SK-N-SH (cell line): ENCODE data around the gene NBEA. TPM values are rescaled to one million over a fixed set of nuclear protein-coding genes. Genes with fewer than 3 reads are reported as not detected.
A peak's percentile ranks its signal among the peaks of the same experiment; 100 is the strongest.

ENCODE experiments used
- CTCF ChIA-PET: fragments of 300-600, 350-600 bp; formaldehyde crosslinking; extraction: SDS; loops from one replicate; lab custom pipeline; 2021; lab: Yijun Ruan, JAX
- POLR2A ChIA-PET: fragments of 350-600 bp; sonication (Branson Sonifier 250); formaldehyde crosslinking; extraction: SDS; loops from one replicate; lab custom pipeline; 2020; ENCODE audit warnings: antibody characterized with exemption, inconsistent platforms; lab: Yijun Ruan, JAX
- DNase-seq: peaks from one replicate; pipeline ENCODE4 v3.0.0; 2012
- H2AFZ ChIP-seq: fragments of 200-600 bp; sonication (generic); 2 replicates; pipeline ENCODE4 v1.8.1; 2016; ENCODE audit warnings: antibody characterized with exemption, mild to moderate bottlenecking, low read depth
- H3F3A ChIP-seq: fragments of 200-600 bp; sonication (generic); replicated peaks from 2 replicates; pipeline ENCODE3; 2016; ENCODE audit warnings: antibody characterized with exemption, mild to moderate bottlenecking; ENCODE audit not compliant: insufficient read depth
- H3K27ac ChIP-seq, 2 experiments: fragments of 200-500 bp in 1 of 2; fragments of 200-600 bp in 1 of 2; sonication (Bioruptor generic) in 1 of 2; sonication (generic), shearing (Covaris generic) in 1 of 2; 2 replicates each; pipeline versions ENCODE4 v1.5.1 to v1.6.1; 2014 to 2016; ENCODE audit warnings: low read depth in 2 of 2, inconsistent platforms in 1 of 2, low read length in 1 of 2, mild to moderate bottlenecking in 1 of 2, mixed read lengths in 1 of 2
- H3K27me3 ChIP-seq: fragments of 200-600 bp; sonication (generic), shearing (Covaris generic); 2 replicates; pipeline ENCODE4 v1.6.1; 2016; ENCODE audit warnings: mixed run types; ENCODE audit not compliant: insufficient read depth
- H3K36me3 ChIP-seq, 2 experiments: fragments of 200-500 bp in 1 of 2; fragments of 200-600 bp in 1 of 2; sonication (Bioruptor generic) in 1 of 2; sonication (generic) in 1 of 2; replicated peaks in 1 of 2; 2 replicates each; pipeline versions ENCODE3 to v1.5.1; 2014 to 2016; ENCODE audit warnings: low read length in 1 of 2, mild to moderate bottlenecking in 1 of 2; ENCODE audit not compliant: insufficient read depth in 2 of 2, control insufficient read depth in 1 of 2
- H3K4me1 ChIP-seq, 2 experiments: fragments of 200-500 bp in 1 of 2; fragments of 200-600 bp in 1 of 2; sonication (Bioruptor generic) in 1 of 2; sonication (generic), shearing (Covaris generic) in 1 of 2; 2 replicates each; pipeline versions ENCODE4 v1.5.1 to v1.6.1; 2014 to 2016; ENCODE audit warnings: low read depth in 1 of 2, low read length in 1 of 2, mixed run types in 1 of 2; ENCODE audit not compliant: insufficient read depth in 2 of 2, control insufficient read depth in 1 of 2
- H3K4me2 ChIP-seq: fragments of 200-600 bp; sonication (generic), shearing (Covaris generic); 2 replicates; pipeline ENCODE4 v1.6.1; 2017; ENCODE audit warnings: mixed run types
- H3K4me3 ChIP-seq, 2 experiments: fragments of 200-500 bp in 1 of 2; fragments of 200-600 bp in 1 of 2; sonication (Bioruptor generic) in 1 of 2; sonication (generic), shearing (Covaris generic) in 1 of 2; 2 replicates each; pipeline versions ENCODE4 v1.5.1 to v1.8.1; 2014 to 2016; ENCODE audit warnings: low read depth in 2 of 2, inconsistent platforms in 1 of 2, low read length in 1 of 2, mild to moderate bottlenecking in 1 of 2, mixed read lengths in 1 of 2, moderate library complexity in 1 of 2
- H3K79me2 ChIP-seq: fragments of 200-600 bp; sonication (generic); 2 replicates; pipeline ENCODE4 v1.8.1; 2017; ENCODE audit warnings: mild to moderate bottlenecking; ENCODE audit not compliant: insufficient read depth
- H3K9ac ChIP-seq: fragments of 200-600 bp; sonication (generic); 2 replicates; pipeline ENCODE4 v1.6.1; 2017; ENCODE audit warnings: mixed run types
- H3K9me2 ChIP-seq: fragments of 200-600 bp; sonication (generic); 2 replicates; pipeline ENCODE4 v1.6.1; 2017; ENCODE audit warnings: mixed run types
- H3K9me3 ChIP-seq: fragments of 200-600 bp; sonication (generic); 2 replicates; pipeline ENCODE4 v1.6.1; 2017; ENCODE audit warnings: mixed run types, mild to moderate bottlenecking, moderate library complexity
- H4K20me1 ChIP-seq: fragments of 200-600 bp; sonication (generic); 2 replicates; pipeline ENCODE4 v1.6.1; 2017; ENCODE audit warnings: mild to moderate bottlenecking, mixed run types; ENCODE audit not compliant: insufficient read depth
- CHD2 ChIP-seq: fragments of 150-350 bp; IDR thresholded peaks from 2 replicates; pipeline ENCODE4 v1.6.1; 2018; ENCODE audit warnings: low read length; ENCODE audit not compliant: partially characterized antibody
- EP300 ChIP-seq, 2 experiments: IDR thresholded peaks; 2 replicates each; pipeline versions ENCODE4 v1.4.0 to v1.6.1; 2012; ENCODE audit warnings: borderline replicate concordance in 1 of 2, low read depth in 1 of 2, low read length in 1 of 2
- EZH2phosphoT487 ChIP-seq: fragments of 200-600 bp; sonication (generic); IDR thresholded peaks from 2 replicates; pipeline ENCODE4 v1.6.1; 2017; ENCODE audit warnings: low read depth, mixed run types, mild to moderate bottlenecking, antibody characterized with exemption, moderate library complexity, borderline replicate concordance
- FOSL2 ChIP-seq: IDR thresholded peaks from 2 replicates; pipeline ENCODE4 v1.4.0; 2012; ENCODE audit warnings: low read depth, mild to moderate bottlenecking, moderate library complexity, borderline replicate concordance
- FOXJ3 ChIP-seq: sonication (generic); formaldehyde crosslinking; IDR thresholded peaks from 2 replicates; pipeline ENCODE4 v1.5.1; 2020; ENCODE audit warnings: mild to moderate bottlenecking, missing genetic modification reagents
- FOXM1 ChIP-seq: IDR thresholded peaks from 2 replicates; pipeline ENCODE4 v1.4.0; 2012; ENCODE audit warnings: low read depth, mild to moderate bottlenecking
- JUND ChIP-seq: IDR thresholded peaks from 2 replicates; pipeline ENCODE4 v1.4.0; 2012
- MAX ChIP-seq: IDR thresholded peaks from 2 replicates; pipeline ENCODE4 v1.4.0; 2012; ENCODE audit warnings: low read depth
- MEF2A ChIP-seq: IDR thresholded peaks from 2 replicates; pipeline ENCODE4 v1.4.0; 2012; ENCODE audit warnings: low read depth, borderline replicate concordance
- NFIC ChIP-seq: IDR thresholded peaks from 2 replicates; pipeline ENCODE4 v1.4.0; 2012; ENCODE audit warnings: borderline replicate concordance
- NRF1 ChIP-seq: IDR thresholded peaks from 2 replicates; pipeline ENCODE4 v1.6.1; 2012; ENCODE audit warnings: low read depth, mild to moderate bottlenecking, low read length
- RAD21 ChIP-seq: IDR thresholded peaks from 2 replicates; pipeline ENCODE4 v1.6.1; 2012; ENCODE audit warnings: mild to moderate bottlenecking, low read length
- RCOR1 ChIP-seq: fragments of 150-350 bp; IDR thresholded peaks from 2 replicates; pipeline ENCODE4 v1.6.1; 2017; ENCODE audit warnings: antibody characterized with exemption, low read length
- RXRA ChIP-seq: IDR thresholded peaks from 2 replicates; pipeline ENCODE4 v1.4.0; 2012; ENCODE audit warnings: low read depth, mild to moderate bottlenecking, borderline replicate concordance
- SIN3A ChIP-seq: IDR thresholded peaks from 2 replicates; pipeline ENCODE4 v1.6.1; 2012; ENCODE audit warnings: low read depth, mild to moderate bottlenecking, low read length, moderate library complexity, borderline replicate concordance
- SMC3 ChIP-seq: IDR thresholded peaks from 2 replicates; pipeline ENCODE4 v1.6.1; 2012; ENCODE audit warnings: low read depth, low read length, improper control_type of control experiment
- TCF12 ChIP-seq: IDR thresholded peaks from 2 replicates; pipeline ENCODE4 v1.4.0; 2012
- WGBS: methylation state at CpG from one replicate; pipeline ENCODE4 v1.1.6; 2017; ENCODE audit warnings: low lambda C conversion rate; 5-methylcytosine and 5-hydroxymethylcytosine counted together
- polyA plus RNA-seq, 3 experiments: library from polyadenylated mRNA; depleted of rRNA; stranded (reverse); fragments of >200 nt; gene quantifications; 2 replicates each; pipeline ENCODE4 v1.2.3, GENCODE V29; 2012

The NBEA gene
- polyA plus RNA-seq, 1 of the 3 experiments (the other 2 are of a cell fraction), result 12.3 TPM

GRCh38 chr13:35593651-35594050 lies 651.6 kb downstream of the NBEA start:
- no peaks in the 10 kb centered on the region for H3K9me3 ChIP-seq
- peak overlapping the region in 1 of 2 experiments; percentile 67; a peak in 2 of 4 replicates for H3K27ac ChIP-seq
- H3F3A ChIP-seq, result peaks cover 4% of the 10 kb centered on the region
- H3K27me3 ChIP-seq, result no peaks in the 10 kb centered on the region
- 84% methylated on average over 3 of the region's 3 CpGs for WGBS
- ChIA-PET POLR2A (interaction anchor here (0.9 kb wide), 1 partner anchor 117 kb away, joined by 3 read pairs; the partner anchor contains the start of gene MAB21L1), CTCF (interaction anchor here (0.6 kb wide), 1 partner anchor 225 kb away, joined by 3 read pairs; no protein-coding TSS in a partner anchor)
- no peak overlapping the region for H3K4me3 ChIP-seq
- H3K79me2 ChIP-seq, result no peaks in the 10 kb centered on the region
- H3K4me2 ChIP-seq, result no peak overlapping the region
- no peaks in the 10 kb centered on the region for H4K20me1 ChIP-seq
- TF ChIP-seq NFIC (no peak), EP300 (IDR thresholded peaks at IDR 0.05; ENCODE audit: borderline replicate concordance in 1 of 2, low read depth in 1 of 2, low read length in 1 of 2) (peak in 1 of 2 experiments; percentile 35; a peak in 1 of 4 replicates)
- no peaks in the 10 kb centered on the region for H3K9me2 ChIP-seq
- no peak overlapping the region for H3K9ac ChIP-seq
- peaks cover 0 to 16% of the 10 kb centered on the region in 2 experiments; a peak in 2 of 4 replicates for H3K4me1 ChIP-seq
- H3K36me3 ChIP-seq, result peaks cover 24 to 27% of the 10 kb centered on the region in 2 experiments
- H2AFZ ChIP-seq, result no peak overlapping the region
- DNase-seq, result peak; percentile 6

GRCh38 chr13:35594096-35594495 lies 652.0 kb downstream of the NBEA start:
- no peaks in the 10 kb centered on the region for H3K27me3 ChIP-seq
- DNase-seq, result no peak
- CTCF ChIA-PET, result no interaction called here
- no peak overlapping the region for H3K4me3 ChIP-seq
- TF ChIP-seq MEF2A (no peak), FOXM1 (no peak), SMC3 (no peak), NRF1 (no peak), FOXJ3 (CRISPR knock-in tag) (no peak), FOSL2 (no peak), MAX (no peak), CHD2 (no peak)
- TF ChIP-seq, all 33 proteins: peak for 0
- 68% methylated on average over 1 of the region's 1 CpG for WGBS
- Histone ChIP-seq H3K4me1 (peaks cover 0 to 20% of the 10 kb centered on the region in 2 experiments; a peak in 3 of 4 replicates), H3K79me2 (no peaks in the 10 kb centered on the region), H3F3A (peaks cover 4% of the 10 kb centered on the region), H3K9me2 (no peaks in the 10 kb centered on the region), H2AFZ (no peak overlapping the region), H3K4me2 (no peak overlapping the region), H4K20me1 (no peaks in the 10 kb centered on the region), H3K9me3 (no peaks in the 10 kb centered on the region), H3K9ac (no peak overlapping the region), H3K27ac (peak overlapping the region in 1 of 2 experiments; percentile 67; a peak in 2 of 4 replicates), H3K36me3 (peaks cover 24 to 25% of the 10 kb centered on the region in 2 experiments)
- POLR2A ChIA-PET, result interaction anchor here (0.9 kb wide), 1 partner anchor 118 kb away, joined by 3 read pairs; the partner anchor contains the start of gene MAB21L1

GRCh38 chr13:35595181-35595580 lies 653.1 kb downstream of the NBEA start:
- H3K9me3 ChIP-seq, result no peaks in the 10 kb centered on the region
- POLR2A ChIA-PET, result interaction anchor here (0.6 kb wide), 1 partner anchor 75 kb away, joined by 3 read pairs; no protein-coding TSS in a partner anchor

More at GRCh38 chr13:35595181-35595580, 653.1 kb downstream of the NBEA start:
- H3K9me2 ChIP-seq, result no peaks in the 10 kb centered on the region
- H3K27ac ChIP-seq, result peak overlapping the region in 1 of 2 experiments; percentile 54; a peak in 1 of 4 replicates
- peaks cover 4% of the 10 kb centered on the region for H3F3A ChIP-seq
- H3K4me3 ChIP-seq, result no peak overlapping the region
- H4K20me1 ChIP-seq, result no peaks in the 10 kb centered on the region
- DNase-seq, result no peak
- no peak overlapping the region for H3K4me2 ChIP-seq
- peaks cover 15 to 16% of the 10 kb centered on the region in 2 experiments for H3K36me3 ChIP-seq
- H3K9ac ChIP-seq, result no peak overlapping the region
- no peak for TF ChIP-seq EP300 (IDR thresholded peaks at IDR 0.05; ENCODE audit: borderline replicate concordance in 1 of 2, low read depth in 1 of 2, low read length in 1 of 2)
- no peak for TF ChIP-seq RAD21
- TF ChIP-seq FOXJ3 (CRISPR knock-in tag), result no peak
- no peak for TF ChIP-seq JUND
- no peak for TF ChIP-seq CHD2
- no peak for TF ChIP-seq RCOR1
- no peak for TF ChIP-seq FOXM1
- TF ChIP-seq TCF12, result no peak
- TF ChIP-seq RXRA, result no peak
- TF ChIP-seq EZH2phosphoT487, result no peak
- no peak for TF ChIP-seq SIN3A
- no peak for TF ChIP-seq NFIC
- no peak overlapping the region for H2AFZ ChIP-seq
- CTCF ChIA-PET, result interaction anchor here (0.7 to 1.1 kb wide), 3 partner anchors 33 to 1445 kb away, joined by 3 to 4 read pairs (median 4); no protein-coding TSS in a partner anchor
- H3K27me3 ChIP-seq, result no peaks in the 10 kb centered on the region
- peaks cover 0 to 25% of the 10 kb centered on the region in 2 experiments; a peak in 3 of 4 replicates for H3K4me1 ChIP-seq
- H3K79me2 ChIP-seq, result no peaks in the 10 kb centered on the region
